Measurements from ENCODE around the gene EPS8L3. TPM values are rescaled to one million over a fixed set of nuclear protein-coding genes. Genes with fewer than 3 reads are reported as not detected.

EPS8L3 gene
- total RNA-seq, 1 experiment from 2014 or later: not detected

GRCh38 chr1:109716121-109716520, 47.6 kb downstream of the EPS8L3 start:
- H3K4me3 ChIP-seq (ENCODE audit: low read depth, low read length, poor library complexity, severe bottlenecking): no peak overlapping the region
- H3K27me3 ChIP-seq (replicated peaks; ENCODE audit: insufficient read depth, low read depth, low read length, poor library complexity): no peaks in the 10 kb centered on the region
- TF ChIP-seq, protein P1, sequence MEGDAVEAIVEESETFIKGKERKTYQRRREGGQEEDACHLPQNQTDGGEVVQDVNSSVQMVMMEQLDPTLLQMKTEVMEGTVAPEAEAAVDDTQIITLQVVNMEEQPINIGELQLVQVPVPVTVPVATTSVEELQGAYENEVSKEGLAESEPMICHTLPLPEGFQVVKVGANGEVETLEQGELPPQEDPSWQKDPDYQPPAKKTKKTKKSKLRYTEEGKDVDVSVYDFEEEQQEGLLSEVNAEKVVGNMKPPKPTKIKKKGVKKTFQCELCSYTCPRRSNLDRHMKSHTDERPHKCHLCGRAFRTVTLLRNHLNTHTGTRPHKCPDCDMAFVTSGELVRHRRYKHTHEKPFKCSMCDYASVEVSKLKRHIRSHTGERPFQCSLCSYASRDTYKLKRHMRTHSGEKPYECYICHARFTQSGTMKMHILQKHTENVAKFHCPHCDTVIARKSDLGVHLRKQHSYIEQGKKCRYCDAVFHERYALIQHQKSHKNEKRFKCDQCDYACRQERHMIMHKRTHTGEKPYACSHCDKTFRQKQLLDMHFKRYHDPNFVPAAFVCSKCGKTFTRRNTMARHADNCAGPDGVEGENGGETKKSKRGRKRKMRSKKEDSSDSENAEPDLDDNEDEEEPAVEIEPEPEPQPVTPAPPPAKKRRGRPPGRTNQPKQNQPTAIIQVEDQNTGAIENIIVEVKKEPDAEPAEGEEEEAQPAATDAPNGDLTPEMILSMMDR (conservative IDR thresholded peaks at IDR 0.05; ENCODE audit: low read depth, low read length): no peak
- TF ChIP-seq EZH2 (IDR thresholded peaks at IDR 0.05; ENCODE audit: borderline replicate concordance, low read depth, low read length, poor library complexity, severe bottlenecking): no peak
- H3K36me3 ChIP-seq (ENCODE audit: insufficient read depth, low read length, poor library complexity, severe bottlenecking): no peaks in the 10 kb centered on the region
- DNase-seq (ENCODE audit: low spot score): no peak
- ChIA-PET POLR2A (ENCODE audit: low non-redundant PET) (no interaction called here), CTCF (no interaction called here)
- intact Hi-C loops (cut with micrococcal nuclease; ENCODE audit: unreplicated experiment): no loop called here
- BruUV-seq (replicated peaks): no TSS peak
- no peak overlapping the region for H3K27ac ChIP-seq (ENCODE audit: low read depth, low read length, poor library complexity, severe bottlenecking)
- H3K9me3 ChIP-seq (ENCODE audit: low read depth, low read length, poor library complexity, severe bottlenecking): no peaks in the 10 kb centered on the region
- H3K4me1 ChIP-seq (ENCODE audit: insufficient read depth, low read length, poor library complexity, severe bottlenecking): peaks cover 8% of the 10 kb centered on the region

GRCh38 chr1:109714661-109715372, 48.9 kb downstream of the EPS8L3 start:
- H3K4me1 ChIP-seq (ENCODE audit: insufficient read depth, low read length, poor library complexity, severe bottlenecking): peaks cover 8% of the 10 kb centered on the region
- intact Hi-C loops (cut with micrococcal nuclease; ENCODE audit: unreplicated experiment): no loop called here
- POLR2A ChIA-PET (ENCODE audit: low non-redundant PET): no interaction called here
- H3K9me3 ChIP-seq (ENCODE audit: low read depth, low read length, poor library complexity, severe bottlenecking): no peaks in the 10 kb centered on the region
- CTCF ChIA-PET: no interaction called here
- no peak for DNase-seq (ENCODE audit: low spot score)
- no peak overlapping the region for H3K27ac ChIP-seq (ENCODE audit: low read depth, low read length, poor library complexity, severe bottlenecking)
- no peaks in the 10 kb centered on the region for H3K36me3 ChIP-seq (ENCODE audit: insufficient read depth, low read length, poor library complexity, severe bottlenecking)
- BruUV-seq (replicated peaks): no TSS peak
- H3K27me3 ChIP-seq (replicated peaks; ENCODE audit: insufficient read depth, low read depth, low read length, poor library complexity): no peaks in the 10 kb centered on the region
- no peak for TF ChIP-seq EZH2 (IDR thresholded peaks at IDR 0.05; ENCODE audit: borderline replicate concordance, low read depth, low read length, poor library complexity, severe bottlenecking)
- TF ChIP-seq, protein P1 (conservative IDR thresholded peaks at IDR 0.05; ENCODE audit: low read depth, low read length): no peak
- no peak overlapping the region for H3K4me3 ChIP-seq (ENCODE audit: low read depth, low read length, poor library complexity, severe bottlenecking)

DNA sequence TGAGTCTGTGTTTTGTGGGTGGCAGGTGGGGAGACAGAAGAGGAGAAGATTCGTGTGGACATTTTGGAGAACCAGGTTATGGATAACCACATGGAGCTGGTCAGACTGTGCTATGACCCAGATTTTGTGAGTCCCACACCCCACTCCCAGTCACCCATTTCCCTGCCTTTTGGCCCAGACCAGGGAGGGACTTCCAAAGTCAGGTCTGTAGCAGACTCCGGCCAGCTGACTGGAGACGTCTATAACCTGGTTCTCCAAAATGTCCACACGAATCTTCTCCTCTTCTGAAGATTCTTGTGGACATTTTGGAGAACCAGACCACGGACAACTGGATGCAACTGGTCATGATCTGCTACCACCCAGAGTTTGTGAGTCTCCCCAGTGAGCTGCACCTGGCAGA, 50.1 kb downstream of the EPS8L3 start:
- Histone ChIP-seq H3K4me1 (ENCODE audit: insufficient read depth, low read length, poor library complexity, severe bottlenecking) (no peaks in the 10 kb centered on the region), H3K9me3 (ENCODE audit: low read depth, low read length, poor library complexity, severe bottlenecking) (no peaks in the 10 kb centered on the region), H3K4me3 (ENCODE audit: low read depth, low read length, poor library complexity, severe bottlenecking) (no peak overlapping the region), H3K36me3 (ENCODE audit: insufficient read depth, low read length, poor library complexity, severe bottlenecking) (no peaks in the 10 kb centered on the region), H3K27ac (ENCODE audit: low read depth, low read length, poor library complexity, severe bottlenecking) (no peak overlapping the region), H3K27me3 (replicated peaks; ENCODE audit: insufficient read depth, low read depth, low read length, poor library complexity) (no peaks in the 10 kb centered on the region)
- ChIA-PET CTCF (no interaction called here), POLR2A (ENCODE audit: low non-redundant PET) (no interaction called here)
- intact Hi-C loops (cut with micrococcal nuclease; ENCODE audit: unreplicated experiment): no loop called here
- TF ChIP-seq, protein P1 (conservative IDR thresholded peaks at IDR 0.05; ENCODE audit: low read depth, low read length): no peak
- no peak for TF ChIP-seq EZH2 (IDR thresholded peaks at IDR 0.05; ENCODE audit: borderline replicate concordance, low read depth, low read length, poor library complexity, severe bottlenecking)
- BruUV-seq (replicated peaks): no TSS peak
- no peak for DNase-seq (ENCODE audit: low spot score)

All from A673 (cell line).